Aorta (tissue), 5 donors: ENCODE data around the gene MAGEA1. TPM values are rescaled to one million over a fixed set of nuclear protein-coding genes. Genes with fewer than 3 reads are reported as not detected.
"Not testable (repeated sequence)": the region's sequence is repeated elsewhere in the genome, so short reads cannot be mapped to it uniquely, and the experiment has no call there.

ENCODE experiments used
- ATAC-seq: fragments of 200-7000 bp; cut with Tn5 transposase; one replicate; pipeline ENCODE4 v1.9.1; 2022; ENCODE audit warnings: moderate library complexity; ENCODE audit not compliant: low FRiP score
- DNase-seq, 2 donors: peaks; one replicate each; pipeline ENCODE4 v3.0.0-alpha.2; 2020
- H3K27ac ChIP-seq, 2 donors: one replicate each; pipeline ENCODE4 v1.5.1; 2013; ENCODE audit warnings: low read length in 2 of 2, mild to moderate bottlenecking in 2 of 2, moderate library complexity in 2 of 2, control low read depth in 1 of 2, inconsistent platforms in 1 of 2, low read depth in 1 of 2
- H3K27me3 ChIP-seq, 2 donors: one replicate each; pipeline ENCODE4 v1.6.1; 2013; ENCODE audit warnings: control low read depth in 1 of 2, low read length in 1 of 2, mild to moderate bottlenecking in 1 of 2, moderate library complexity in 1 of 2; ENCODE audit not compliant: insufficient read depth in 2 of 2, control insufficient read depth in 1 of 2
- H3K36me3 ChIP-seq, 2 donors: one replicate each; pipeline ENCODE4 v1.6.1; 2013; ENCODE audit warnings: control low read depth in 1 of 2, low read length in 1 of 2, mild to moderate bottlenecking in 1 of 2; ENCODE audit not compliant: insufficient read depth in 2 of 2, control insufficient read depth in 1 of 2
- H3K4me1 ChIP-seq, 2 donors: one replicate each; pipeline ENCODE4 v1.6.1; 2013; ENCODE audit warnings: low read length in 2 of 2, control low read depth in 1 of 2, mild to moderate bottlenecking in 1 of 2, moderate library complexity in 1 of 2; ENCODE audit not compliant: insufficient read depth in 2 of 2, control insufficient read depth in 1 of 2
- H3K4me3 ChIP-seq, 2 donors: one replicate each; pipeline ENCODE4 v1.5.1; 2013; ENCODE audit warnings: low read length in 2 of 2, control low read depth in 1 of 2, mild to moderate bottlenecking in 1 of 2
- H3K9me3 ChIP-seq: one replicate; pipeline ENCODE4 v1.6.1; 2013; ENCODE audit warnings: mild to moderate bottlenecking, low read length; ENCODE audit not compliant: control insufficient read depth
- WGBS, 2 donors: extraction: QIAGEN DNeasy Blood & Tissue Kit; methylation state at CpG; one replicate each; pipeline ENCODE4 v1.1.7; 2013; 5-methylcytosine and 5-hydroxymethylcytosine counted together
- intact Hi-C, 2 donors: fragments of 100-400 bp; cut with DNase I; formaldehyde crosslinking; loops; one replicate each; pipeline versions ENCODE4 v1.14.2 to v1.15.0; 2022
- long read RNA-seq, 2 donors: library from polyadenylated mRNA; unstranded; transcript quantifications; one replicate each; pipeline ENCODE4 v2.0.0, GENCODE V29; 2020 to 2021
- polyA plus RNA-seq, 2 donors: library from polyadenylated mRNA; stranded (reverse); fragments of 200-250 nt; gene quantifications; one replicate each; pipeline ENCODE4 v1.2.3, GENCODE V29; 2013
- total RNA-seq, 2 donors: library from RNA; stranded (reverse); fragmentation: NEBNext Ultra II Directional; extraction: Animal tissue kit (Norgen Biotek cat#: 25700); gene quantifications; one replicate each; pipeline ENCODE4 v1.2.1, GENCODE V29; 2021
- donor health status: healthy with polysubstance abuse.
- donor health status: Bipolar disorder and iron deficiency.
- donor health status: DM: no; HTN: no; CAD: no.
- donor health status: DM: no; HTN: no; CAD: no.
- donor health status: DM: yes; HTN: yes; CAD: no.

Gene MAGEA1, protein sequence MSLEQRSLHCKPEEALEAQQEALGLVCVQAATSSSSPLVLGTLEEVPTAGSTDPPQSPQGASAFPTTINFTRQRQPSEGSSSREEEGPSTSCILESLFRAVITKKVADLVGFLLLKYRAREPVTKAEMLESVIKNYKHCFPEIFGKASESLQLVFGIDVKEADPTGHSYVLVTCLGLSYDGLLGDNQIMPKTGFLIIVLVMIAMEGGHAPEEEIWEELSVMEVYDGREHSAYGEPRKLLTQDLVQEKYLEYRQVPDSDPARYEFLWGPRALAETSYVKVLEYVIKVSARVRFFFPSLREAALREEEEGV
- total RNA-seq (not detected), polyA plus RNA-seq (not detected)
- long read RNA-seq, donor 1, result 0 reads
- long read RNA-seq, donor 2, result 0 reads

DNA sequence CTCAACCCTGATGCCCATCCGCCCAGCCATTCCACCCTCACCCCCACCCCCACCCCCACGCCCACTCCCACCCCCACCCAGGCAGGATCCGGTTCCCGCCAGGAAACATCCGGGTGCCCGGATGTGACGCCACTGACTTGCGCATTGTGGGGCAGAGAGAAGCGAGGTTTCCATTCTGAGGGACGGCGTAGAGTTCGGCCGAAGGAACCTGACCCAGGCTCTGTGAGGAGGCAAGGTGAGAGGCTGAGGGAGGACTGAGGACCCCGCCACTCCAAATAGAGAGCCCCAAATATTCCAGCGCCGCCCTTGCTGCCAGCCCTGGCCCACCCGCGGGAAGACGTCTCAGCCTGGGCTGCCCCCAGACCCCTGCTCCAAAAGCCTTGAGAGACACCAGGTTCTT, at the start of gene MAGEA1:
Gene MAGEA1, plus strand, starts transcription at position 154 of the 400 bp plus-strand sequence. CDS start 3,106 bp downstream, outside the sequence.
- DNase-seq (no peak), ATAC-seq (no peak)
- no peak within 1 kb of the TSS for H3K27ac ChIP-seq
- no peaks in the 10 kb centered on the region for H3K27me3 ChIP-seq
- H3K36me3 ChIP-seq, result no peaks in the 10 kb centered on the region
- intact Hi-C loops, result no loop called here
- H3K4me3 ChIP-seq, result no peak within 1 kb of the TSS
- no peaks in the 10 kb centered on the region for H3K4me1 ChIP-seq
- H3K9me3 ChIP-seq, result no peaks in the 10 kb centered on the region
- WGBS, 2 donors, result 94 to 96% methylated on average over 15 to 19 of the region's 19 CpGs

DNA sequence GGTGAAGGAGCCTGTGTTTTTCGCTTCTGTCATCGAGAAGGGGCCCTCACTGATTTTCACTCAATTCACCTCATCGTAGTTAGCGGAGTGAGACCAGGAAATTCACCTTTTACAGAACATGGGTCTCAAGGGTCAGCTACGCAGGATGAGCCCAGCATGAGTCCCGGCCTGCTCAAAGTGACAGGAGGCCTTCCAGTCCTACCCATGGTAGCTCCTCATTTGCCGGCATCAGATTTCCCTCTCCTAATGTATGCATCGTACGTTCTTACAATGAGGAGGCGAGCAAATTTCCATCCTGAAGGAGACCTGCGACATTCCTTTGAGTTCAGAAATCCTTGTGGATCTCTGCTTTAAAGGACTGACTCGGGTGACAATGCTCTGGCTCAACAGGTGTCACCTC, 46.2 kb upstream of the MAGEA1 start:
- ATAC-seq, H3K4me3 ChIP-seq: not testable (repeated sequence)
- WGBS, 2 donors, result no CpG with 5 or more reads among the region's 12 CpGs

DNA sequence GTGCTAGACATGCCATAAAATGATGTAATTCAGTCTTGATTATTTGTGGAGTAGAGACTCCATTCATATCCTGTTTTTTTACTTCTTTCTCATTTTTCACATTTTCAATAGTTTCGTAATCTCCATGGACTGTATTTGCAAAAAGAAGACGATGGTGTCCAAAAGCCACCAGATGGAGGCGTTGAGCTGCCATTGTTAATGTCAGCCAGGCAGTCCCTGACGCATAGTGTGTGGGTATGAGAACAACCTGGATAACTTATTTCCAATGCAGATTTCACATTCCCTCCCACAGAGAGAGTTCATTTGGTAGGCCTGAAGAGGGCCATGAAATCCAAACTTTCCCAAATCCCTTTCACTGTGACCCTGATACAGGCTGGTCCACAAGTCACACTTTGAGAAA, 40.0 kb upstream of the MAGEA1 start:
- H3K4me3 ChIP-seq, H3K36me3 ChIP-seq, H3K4me1 ChIP-seq, H3K27me3 ChIP-seq, ATAC-seq, H3K27ac ChIP-seq, intact Hi-C loops, H3K9me3 ChIP-seq, DNase-seq: not testable (repeated sequence)
- WGBS, 2 donors, result no CpG with 5 or more reads among the region's 4 CpGs

More for the DNA sequence above, 46.2 kb upstream of the MAGEA1 start:
- intact Hi-C loops, H3K27me3 ChIP-seq, DNase-seq, H3K36me3 ChIP-seq, H3K27ac ChIP-seq, H3K4me1 ChIP-seq, H3K9me3 ChIP-seq: not testable (repeated sequence)

DNA sequence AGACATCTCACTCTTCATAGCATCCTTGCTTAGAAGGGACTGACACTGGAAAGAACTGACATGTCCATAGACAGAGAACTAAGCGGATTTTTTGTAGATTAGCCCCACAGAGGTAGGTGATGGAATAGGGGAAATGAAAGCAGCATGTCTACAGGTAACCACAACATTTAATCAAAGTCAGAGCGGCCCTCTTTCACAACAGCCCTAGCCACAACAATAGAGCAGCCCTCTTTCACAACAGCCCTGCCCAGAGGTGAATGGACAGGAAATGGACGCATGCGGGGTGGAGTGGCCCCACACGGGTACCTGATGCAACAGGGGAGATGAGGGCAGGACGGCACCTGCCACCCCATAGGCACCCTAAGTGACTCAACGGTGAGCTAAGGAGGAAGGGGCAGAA, 32.8 kb upstream of the MAGEA1 start:
- intact Hi-C loops, H3K4me1 ChIP-seq, H3K27me3 ChIP-seq, ATAC-seq, DNase-seq, H3K9me3 ChIP-seq, H3K36me3 ChIP-seq, H3K4me3 ChIP-seq, H3K27ac ChIP-seq: not testable (repeated sequence)
- 45 to 89% methylated on average over 1 of the region's 7 CpGs for WGBS, 2 donors

DNA sequence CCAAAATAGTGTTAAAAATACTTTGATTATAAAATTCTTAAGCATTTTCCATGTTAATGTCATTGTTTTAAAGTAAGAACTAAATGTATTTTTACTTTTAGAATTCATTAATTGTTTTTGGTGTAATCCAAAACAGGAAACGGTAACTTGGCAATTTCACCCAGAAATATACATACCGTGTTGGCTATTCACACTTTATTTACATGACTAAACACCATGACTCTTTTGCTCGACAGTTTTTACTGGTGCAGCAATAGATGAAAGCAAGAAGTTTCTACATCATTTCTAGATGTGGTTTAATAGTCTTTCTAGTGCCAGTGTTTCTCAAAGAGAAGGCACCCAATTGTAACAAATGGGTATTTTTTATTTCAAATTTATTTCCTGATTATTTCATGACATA, 25.6 kb upstream of the MAGEA1 start:
- ATAC-seq, result no peak
- intact Hi-C loops, result no loop called here
- WGBS, 2 donors, result 68 to 75% methylated on average over 3 of the region's 3 CpGs

DNA sequence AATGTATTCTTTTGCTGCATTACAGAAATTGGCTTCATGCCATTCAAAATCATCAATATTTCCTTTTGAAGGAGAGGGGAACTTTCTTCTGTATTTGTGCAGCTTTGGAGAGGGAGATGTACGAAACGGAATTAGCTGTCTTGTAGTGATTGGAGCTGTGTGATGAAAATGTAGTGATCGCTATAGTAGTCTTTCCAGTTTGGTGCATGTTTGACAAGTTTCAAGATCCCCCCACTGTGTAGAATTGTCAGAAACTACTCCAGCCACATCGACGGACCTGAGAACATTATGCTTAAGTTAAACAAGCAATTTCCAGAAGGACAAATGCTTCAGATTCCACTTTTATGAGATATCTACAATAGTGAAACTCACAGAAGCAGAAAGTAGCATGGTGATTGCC, 21.6 kb upstream of the MAGEA1 start:
- H3K36me3 ChIP-seq, result no peaks in the 10 kb centered on the region
- no peaks in the 10 kb centered on the region for H3K27me3 ChIP-seq
- WGBS, 2 donors, result 43 to 47% methylated on average over 5 of the region's 5 CpGs
- no peaks in the 10 kb centered on the region for H3K9me3 ChIP-seq
- H3K4me1 ChIP-seq, result no peaks in the 10 kb centered on the region
- no peak overlapping the region for H3K27ac ChIP-seq
- intact Hi-C loops, result no loop called here
- DNase-seq, result no peak
- no peak for ATAC-seq
- no peak overlapping the region for H3K4me3 ChIP-seq

More for the DNA sequence above, 25.6 kb upstream of the MAGEA1 start:
- Histone ChIP-seq H3K4me3 (no peak overlapping the region), H3K9me3 (no peaks in the 10 kb centered on the region), H3K36me3 (no peaks in the 10 kb centered on the region), H3K27ac (no peak overlapping the region), H3K27me3 (peaks cover 0 to 2% of the 10 kb centered on the region in 2 donors), H3K4me1 (no peaks in the 10 kb centered on the region)
- DNase-seq, result no peak

DNA sequence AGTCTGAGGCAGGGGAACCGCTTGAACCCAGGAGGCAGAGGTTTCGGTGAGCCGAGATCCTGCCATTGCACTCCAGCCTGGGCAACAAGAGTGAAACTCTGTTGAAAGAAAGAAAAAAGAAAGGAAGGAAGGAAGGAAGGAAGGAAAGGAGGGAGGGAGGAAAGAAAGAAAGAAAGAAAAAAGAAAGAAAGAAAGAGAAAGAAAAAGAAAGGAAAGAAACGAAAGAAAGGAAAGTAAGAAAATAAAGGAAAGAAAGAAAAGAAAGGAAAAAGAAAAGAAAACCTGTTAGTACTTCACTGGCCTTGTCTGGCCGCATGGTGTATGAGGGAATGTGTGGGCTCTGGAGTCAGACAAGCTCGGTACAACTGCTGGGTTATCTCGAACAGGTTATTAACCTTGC, 20.8 kb upstream of the MAGEA1 start:
- no peak overlapping the region for H3K27ac ChIP-seq
- no peaks in the 10 kb centered on the region for H3K27me3 ChIP-seq
- no peaks in the 10 kb centered on the region for H3K36me3 ChIP-seq
- ATAC-seq, result no peak
- intact Hi-C loops, result no loop called here
- DNase-seq, result no peak
- H3K4me3 ChIP-seq, result no peak overlapping the region
- 89 to 92% methylated on average over 7 of the region's 7 CpGs for WGBS, 2 donors
- no peaks in the 10 kb centered on the region for H3K9me3 ChIP-seq
- no peaks in the 10 kb centered on the region for H3K4me1 ChIP-seq

DNA sequence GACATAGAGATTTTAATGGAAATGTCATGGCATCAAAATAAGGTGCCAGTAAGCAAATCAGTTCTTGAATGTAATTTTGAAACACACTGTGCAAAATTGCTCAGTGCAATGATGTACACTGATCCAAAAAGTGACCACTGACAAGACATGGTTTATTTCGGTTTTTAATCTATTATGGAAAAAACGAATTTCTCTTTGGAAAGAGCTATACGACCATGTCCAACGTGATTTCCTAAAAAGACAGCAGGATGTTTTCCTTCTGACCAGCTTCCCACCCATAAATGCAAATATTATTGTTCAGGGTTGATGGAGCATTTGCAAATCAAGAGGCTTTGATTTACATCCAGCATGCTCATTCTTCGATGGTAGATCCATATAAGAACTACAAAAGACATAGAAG, 17.1 kb upstream of the MAGEA1 start:
- no peak for ATAC-seq
- no peak overlapping the region for H3K27ac ChIP-seq
- intact Hi-C loops, result no loop called here
- no peak for DNase-seq
- H3K9me3 ChIP-seq, result no peaks in the 10 kb centered on the region
- H3K27me3 ChIP-seq, result no peaks in the 10 kb centered on the region
- H3K36me3 ChIP-seq, result no peaks in the 10 kb centered on the region
- no peak overlapping the region for H3K4me3 ChIP-seq
- 51 to 60% methylated on average over 5 of the region's 5 CpGs for WGBS, 2 donors
- H3K4me1 ChIP-seq, result no peaks in the 10 kb centered on the region

DNA sequence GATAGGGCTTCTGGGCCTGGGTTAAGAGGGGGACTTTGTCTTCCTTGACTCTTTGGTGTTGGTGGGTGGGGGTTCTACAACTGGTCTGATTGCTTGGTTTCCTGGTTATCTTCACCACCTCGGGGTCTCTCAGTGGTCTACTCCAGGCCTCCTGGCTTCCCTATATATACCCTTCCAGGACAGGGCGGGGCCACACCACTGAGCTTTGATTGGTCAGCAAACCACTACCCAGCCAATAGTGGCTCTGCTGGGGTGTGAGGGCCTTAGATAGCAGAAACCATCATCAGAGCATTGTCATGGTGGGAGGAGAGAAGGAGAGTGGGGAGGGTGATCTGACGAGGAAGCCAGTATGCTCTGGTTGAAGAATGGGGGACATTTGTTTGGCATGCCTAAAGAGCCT, 14.4 kb upstream of the MAGEA1 start:
- Histone ChIP-seq H3K27ac (no peak overlapping the region), H3K4me3 (no peak overlapping the region), H3K4me1 (no peaks in the 10 kb centered on the region), H3K9me3 (no peaks in the 10 kb centered on the region), H3K27me3 (no peaks in the 10 kb centered on the region), H3K36me3 (no peaks in the 10 kb centered on the region)
- DNase-seq (no peak), ATAC-seq (no peak)
- intact Hi-C loops, result no loop called here
- WGBS, 2 donors, result 77 to 82% methylated on average over 3 of the region's 3 CpGs
